Mammary epithelial cell (primary cell): Measurements from ENCODE around the gene SSPN.

Experiments
- CTCF ChIP-seq, 2 donors: IDR thresholded peaks in 1 of 2; conservative IDR thresholded peaks in 1 of 2; 2 replicates each; pipeline ENCODE4 v1.5.1; 2011 to 2012; ENCODE audit warnings: inconsistent platforms in 2 of 2, low read length in 2 of 2, mild to moderate bottlenecking in 2 of 2, control low read depth in 1 of 2, low read depth in 1 of 2; ENCODE audit not compliant: insufficient read depth in 1 of 2; ENCODE audit errors: extremely low read depth in 1 of 2
- EZH2 ChIP-seq: IDR thresholded peaks from 2 replicates; pipeline ENCODE4 v1.6.1; 2012; ENCODE audit warnings: low read length, inconsistent platforms, borderline replicate concordance

GRCh38 chr12:26226122-26226521 lies 30.7 kb downstream of the SSPN start:
- no peak for TF ChIP-seq EZH2
- TF ChIP-seq CTCF (conservative IDR thresholded peaks at IDR 0.05 in 1 of 2, IDR thresholded peaks at IDR 0.05 in 1 of 2; ENCODE audit: extremely low read depth in 1 of 2, insufficient read depth in 1 of 2, low read depth in 1 of 2, low read length in 2 of 2), result no peak
